PFSK-1 (cell line): ENCODE results near the gene ZDHHC8.
A peak's percentile ranks its signal among the peaks of the same experiment; 100 is the strongest.

Experiments used
- FOXP2 ChIP-seq: optimal IDR thresholded peaks from 2 replicates; pipeline ENCODE3; 2011; ENCODE audit warnings: borderline replicate concordance, control low read depth, inconsistent platforms; ENCODE audit not compliant: insufficient read depth; ENCODE audit errors: extremely low read length, extremely low read depth
- POLR2AphosphoS5 ChIP-seq: IDR thresholded peaks from 2 replicates; pipeline ENCODE4 v1.6.1; 2012; ENCODE audit warnings: low read depth, mild to moderate bottlenecking, control low read depth, low read length, moderate library complexity
- REST ChIP-seq, 2 experiments: IDR thresholded peaks; 2 replicates each; pipeline versions ENCODE4 v1.6.1 to v1.8.0; 2011 to 2012; ENCODE audit warnings: low read depth in 2 of 2, low read length in 2 of 2, control low read depth in 1 of 2, inconsistent platforms in 1 of 2, mild to moderate bottlenecking in 1 of 2, moderate library complexity in 1 of 2; ENCODE audit not compliant: insufficient read depth in 1 of 2
- SIN3A ChIP-seq: IDR thresholded peaks from 2 replicates; pipeline ENCODE4 v1.6.1; 2012; ENCODE audit warnings: mild to moderate bottlenecking, low read length, moderate library complexity, borderline replicate concordance; ENCODE audit not compliant: insufficient read depth
- TAF1 ChIP-seq: IDR thresholded peaks from 2 replicates; pipeline ENCODE4 v1.6.1; 2012; ENCODE audit warnings: low read length, control low read depth, borderline replicate concordance; ENCODE audit not compliant: insufficient read depth

Gene ZDHHC8

GRCh38 chr22:20111045-20111688 lies 20.4 kb upstream of the ZDHHC8 start:
- TF ChIP-seq POLR2AphosphoS5 (no peak), FOXP2 (peak; percentile 29)

- TF ChIP-seq POLR2AphosphoS5 (no peak; the same call in 1 of the 2 replicates), REST (IDR thresholded peaks at IDR 0.05; ENCODE audit: insufficient read depth in 1 of 2, low read depth in 2 of 2, low read length in 2 of 2) (no peak), TAF1 (no peak), SIN3A (no peak), FOXP2 (no peak)
These were observed 19.6 kb upstream of the ZDHHC8 start for GRCh38 chr22:20111689-20112622.

- no peak for TF ChIP-seq TAF1
- TF ChIP-seq FOXP2 = no peak
- no peak for TF ChIP-seq POLR2AphosphoS5
- no peak for TF ChIP-seq SIN3A
- TF ChIP-seq REST (IDR thresholded peaks at IDR 0.05; ENCODE audit: insufficient read depth in 1 of 2, low read depth in 2 of 2, low read length in 2 of 2) = no peak
These were observed 18.7 kb upstream of the ZDHHC8 start for GRCh38 chr22:20112623-20113511.

GRCh38 chr22:20113551-20114310 lies 17.9 kb upstream of the ZDHHC8 start:
- TF ChIP-seq SIN3A = no peak
- no peak for TF ChIP-seq TAF1
- no peak for TF ChIP-seq REST (IDR thresholded peaks at IDR 0.05; ENCODE audit: insufficient read depth in 1 of 2, low read depth in 2 of 2, low read length in 2 of 2)
- TF ChIP-seq POLR2AphosphoS5 = no peak
- TF ChIP-seq FOXP2 = no peak
